HG03060 (cell line): Measurements from ENCODE around the gene HOXB4.

Experiments
- ATAC-seq: cut with Tn5 transposase; IDR thresholded peaks from one replicate; pipeline ENCODE4 v1.9.1; 2021; ENCODE audit warnings: low read depth, moderate number of reproducible peaks; ENCODE audit not compliant: unreplicated experiment

Gene HOXB4

DNA sequence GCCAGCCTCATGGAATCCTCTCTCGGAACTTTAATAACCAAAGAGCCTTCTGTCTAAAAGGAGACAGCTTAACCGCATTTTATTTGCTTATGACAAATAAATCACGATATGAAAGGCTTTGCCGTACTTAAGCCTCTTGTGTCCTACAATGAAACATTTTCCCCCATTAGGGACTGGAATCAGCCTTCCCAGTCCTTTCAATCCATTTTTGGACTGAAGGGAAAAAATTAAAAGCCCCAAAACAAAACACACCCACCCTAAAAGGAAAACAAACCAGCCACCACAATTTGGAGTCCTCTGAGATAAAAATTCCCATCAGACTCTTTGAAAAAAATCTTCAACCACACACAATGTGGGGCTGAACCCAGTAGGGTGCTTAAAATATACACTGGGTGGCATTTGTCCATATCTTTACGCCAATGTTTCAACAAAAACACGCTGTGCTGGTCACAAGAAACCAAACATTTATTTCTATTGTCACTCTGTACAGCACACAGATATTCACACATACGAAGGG lies 3.0 kb downstream of the HOXB4 start:
- no peak for ATAC-seq

DNA sequence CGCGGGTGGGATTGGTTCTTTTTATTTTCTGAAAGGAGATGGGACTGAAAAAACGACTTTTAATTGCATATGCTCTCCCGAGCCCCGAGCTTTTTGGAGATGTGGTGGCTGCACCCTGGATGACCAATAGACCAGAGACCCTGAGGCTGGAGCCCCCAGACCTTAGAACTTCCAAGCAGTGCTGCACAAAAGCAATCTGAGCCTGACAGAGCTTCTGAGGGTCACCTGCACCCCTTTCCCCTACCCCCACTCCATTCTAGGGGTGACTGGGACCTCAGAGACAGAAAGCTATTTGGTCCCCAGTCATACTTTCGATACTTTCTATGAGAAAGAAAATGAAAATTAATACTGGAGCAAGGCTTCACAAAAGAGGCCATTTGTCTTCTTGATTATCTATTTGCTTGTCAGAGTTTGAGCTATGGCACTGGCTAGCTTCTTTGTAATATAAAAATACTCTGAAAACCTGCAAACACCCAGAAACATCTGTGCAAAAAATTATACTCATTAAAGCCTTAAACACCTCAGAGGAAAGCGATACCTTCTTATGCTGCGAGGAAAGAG lies 3.6 kb downstream of the HOXB4 start:
- ATAC-seq, result no peak

DNA sequence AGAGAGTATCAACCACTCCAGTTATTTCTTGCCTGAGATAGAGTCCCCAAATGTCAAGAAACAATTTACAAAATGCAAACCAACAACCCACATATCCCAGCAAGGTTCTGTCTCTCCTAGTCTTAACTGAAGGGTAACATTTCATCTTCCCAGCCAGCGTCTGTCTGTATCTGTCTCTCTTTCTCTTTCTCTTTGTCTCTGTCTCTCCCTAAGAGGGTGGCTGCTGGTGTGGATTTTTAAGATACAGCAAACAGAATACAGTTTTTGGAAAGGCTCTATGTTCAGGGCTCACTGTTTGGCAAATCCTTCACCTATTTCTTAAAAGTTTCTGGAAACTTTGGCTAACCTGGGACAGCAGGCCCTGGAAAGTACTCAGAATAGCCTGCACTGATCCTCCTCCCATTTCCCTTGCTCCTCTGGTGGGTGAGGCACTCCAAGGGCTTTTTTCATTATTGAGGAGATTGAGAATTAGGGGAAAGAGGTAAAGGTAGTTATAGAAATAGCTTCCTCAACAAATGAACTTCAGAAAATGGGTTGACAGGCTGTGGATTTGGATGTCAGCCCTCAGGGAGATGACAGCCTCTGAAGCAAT lies 6.2 kb downstream of the HOXB4 start:
- ATAC-seq, result no peak

DNA sequence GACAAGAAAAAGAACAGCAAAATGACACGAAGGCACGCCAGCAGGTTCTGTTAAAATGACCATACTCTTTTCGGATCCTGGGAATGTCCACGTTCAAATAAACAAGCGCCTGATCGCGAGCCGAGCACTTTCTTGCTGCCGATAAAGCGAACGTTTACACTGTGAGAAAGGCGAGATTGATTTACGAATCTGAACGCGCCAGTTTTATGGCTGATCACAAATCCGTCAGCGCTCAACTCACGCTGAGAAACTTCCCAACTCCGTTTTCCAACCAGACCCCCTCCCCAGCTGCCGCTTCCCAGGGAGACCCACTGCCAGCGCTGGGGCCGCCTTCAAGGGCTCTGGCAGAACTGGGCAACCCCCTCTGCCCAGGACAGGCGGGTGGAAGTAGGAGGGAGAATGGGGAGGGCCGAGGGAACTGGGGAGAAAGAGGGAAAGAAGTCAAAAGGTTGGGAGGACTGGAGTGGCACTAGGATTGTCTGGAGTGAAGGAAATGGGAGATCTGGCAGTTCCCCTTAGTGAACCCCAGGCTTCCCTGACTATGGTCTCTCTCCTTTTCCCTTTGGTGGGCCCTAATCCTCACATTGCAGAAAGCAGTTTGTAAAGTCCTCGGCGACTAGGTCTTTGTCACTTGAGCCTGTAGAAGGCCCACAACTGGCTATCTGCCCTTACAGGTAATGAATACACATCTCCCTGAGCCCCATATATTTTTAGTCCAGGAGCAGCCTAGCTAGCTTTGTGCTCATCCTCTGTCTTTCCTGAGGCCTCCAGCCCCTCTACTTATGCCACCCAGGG lies 6.9 kb downstream of the HOXB4 start:
- ATAC-seq, result no peak

DNA sequence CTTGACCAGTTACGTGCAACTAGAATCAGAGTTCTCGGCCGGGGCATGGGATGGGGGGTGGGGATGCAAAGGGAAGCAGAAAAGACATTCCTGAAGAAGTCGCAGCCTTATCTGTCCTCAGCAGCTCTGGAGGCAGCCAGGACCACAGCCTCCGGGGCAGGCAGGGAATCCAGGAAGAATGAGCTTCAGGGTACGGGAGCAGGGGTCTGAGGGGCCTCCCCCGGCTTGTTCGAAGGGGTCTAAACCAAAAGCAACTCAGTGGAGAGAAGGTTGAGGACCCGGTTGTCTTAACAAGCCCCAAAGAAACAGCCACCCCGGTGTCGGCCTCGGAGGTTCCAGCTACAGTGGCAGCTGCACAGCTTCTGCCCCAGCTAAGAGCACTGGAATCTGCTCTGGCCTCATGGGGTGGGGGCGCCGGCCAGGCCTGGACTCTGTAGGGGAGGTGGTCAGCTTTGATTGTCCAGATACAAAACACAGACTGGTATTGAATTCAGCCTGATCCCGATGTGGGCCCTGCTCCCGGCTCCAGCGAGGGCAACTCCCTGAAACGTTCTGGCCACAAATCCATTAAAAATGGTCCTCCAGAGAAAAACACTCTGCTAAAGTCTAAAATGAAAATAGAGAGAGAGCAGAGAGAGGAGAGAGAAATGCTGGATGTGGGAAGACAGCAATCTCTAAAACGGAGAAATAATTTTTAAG lies 7.7 kb downstream of the HOXB4 start:
- no peak for ATAC-seq

DNA sequence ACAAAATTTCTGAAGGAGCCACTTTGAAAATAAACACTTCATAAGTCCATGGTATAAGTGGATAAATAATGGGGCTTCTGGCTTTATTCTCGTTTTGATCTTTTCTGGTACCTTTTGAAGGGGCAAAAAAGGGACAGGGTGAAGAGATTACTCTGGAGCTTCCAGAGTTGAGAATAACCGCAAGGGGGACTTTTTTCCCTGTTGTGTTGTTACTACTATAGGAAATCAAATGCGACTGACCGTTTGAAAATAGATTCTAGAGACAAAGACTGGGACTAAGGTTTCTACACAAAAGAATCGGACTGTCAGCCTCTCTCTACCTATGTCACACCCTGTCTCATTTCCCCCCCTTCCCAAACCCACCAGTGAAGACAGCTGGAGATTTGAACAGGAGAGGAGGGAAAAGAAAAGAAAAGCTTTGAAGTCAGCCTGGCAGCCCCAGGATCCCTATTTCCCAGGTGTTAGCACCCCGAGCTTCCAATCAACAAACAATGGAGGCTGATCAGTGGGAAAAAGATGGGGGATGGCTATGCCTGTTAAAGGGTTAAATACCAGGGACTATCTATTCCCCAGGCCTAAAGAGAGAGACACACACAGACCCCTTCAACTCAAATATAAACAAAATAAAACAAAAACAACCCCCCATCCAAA lies 8.4 kb downstream of the HOXB4 start:
- no peak for ATAC-seq

DNA sequence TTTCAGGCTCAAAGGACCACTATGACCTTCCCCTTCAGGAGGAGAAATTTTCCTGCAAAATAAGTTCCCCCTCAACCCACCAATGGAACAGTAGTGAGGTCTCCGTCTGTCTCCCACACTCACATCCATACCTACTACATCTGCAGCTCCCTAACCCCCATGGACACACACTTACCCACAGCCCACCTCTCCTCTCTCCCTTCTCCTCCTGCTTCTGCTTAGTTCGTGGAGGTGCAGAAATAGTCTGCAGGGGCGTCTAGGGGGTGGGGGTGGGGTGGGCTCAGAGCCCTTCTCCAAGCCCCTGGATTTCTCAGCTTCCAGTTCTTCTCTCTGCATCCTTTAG lies 8.9 kb downstream of the HOXB4 start:
- no peak for ATAC-seq

DNA sequence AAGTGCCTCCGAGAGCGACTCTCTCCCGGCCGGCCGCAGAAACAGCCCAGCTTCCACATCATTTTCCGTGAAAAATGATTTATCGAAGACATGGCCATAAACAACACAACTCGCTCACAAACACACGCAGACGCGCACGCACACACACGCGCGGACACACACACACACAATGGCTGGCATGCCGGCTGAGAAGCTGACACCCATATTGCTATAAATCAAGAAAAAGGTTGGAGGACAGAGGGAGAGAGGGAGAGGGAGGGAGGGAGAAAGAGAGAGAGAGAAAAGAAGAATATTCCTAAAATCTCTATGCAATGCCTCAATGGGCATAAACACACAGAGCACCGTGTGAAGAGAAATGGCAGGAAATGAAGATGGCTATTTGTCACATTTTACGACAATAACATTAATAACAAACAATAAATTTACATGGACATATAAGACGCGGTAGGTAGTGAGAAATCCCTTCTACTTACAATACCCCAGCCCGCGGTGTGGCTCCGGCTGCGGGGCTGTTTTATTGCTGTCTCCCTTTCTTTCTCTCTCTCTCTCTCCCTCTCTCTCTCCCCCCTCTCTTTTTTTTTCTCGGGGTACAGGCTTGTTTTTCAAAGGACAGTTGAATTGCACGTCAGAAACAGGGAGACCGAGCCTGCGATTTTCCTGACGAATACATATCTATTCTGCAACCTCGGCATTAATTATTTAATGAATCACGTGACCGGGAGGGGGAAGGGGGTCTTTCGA lies 9.5 kb downstream of the HOXB4 start:
- ATAC-seq, result no peak

DNA sequence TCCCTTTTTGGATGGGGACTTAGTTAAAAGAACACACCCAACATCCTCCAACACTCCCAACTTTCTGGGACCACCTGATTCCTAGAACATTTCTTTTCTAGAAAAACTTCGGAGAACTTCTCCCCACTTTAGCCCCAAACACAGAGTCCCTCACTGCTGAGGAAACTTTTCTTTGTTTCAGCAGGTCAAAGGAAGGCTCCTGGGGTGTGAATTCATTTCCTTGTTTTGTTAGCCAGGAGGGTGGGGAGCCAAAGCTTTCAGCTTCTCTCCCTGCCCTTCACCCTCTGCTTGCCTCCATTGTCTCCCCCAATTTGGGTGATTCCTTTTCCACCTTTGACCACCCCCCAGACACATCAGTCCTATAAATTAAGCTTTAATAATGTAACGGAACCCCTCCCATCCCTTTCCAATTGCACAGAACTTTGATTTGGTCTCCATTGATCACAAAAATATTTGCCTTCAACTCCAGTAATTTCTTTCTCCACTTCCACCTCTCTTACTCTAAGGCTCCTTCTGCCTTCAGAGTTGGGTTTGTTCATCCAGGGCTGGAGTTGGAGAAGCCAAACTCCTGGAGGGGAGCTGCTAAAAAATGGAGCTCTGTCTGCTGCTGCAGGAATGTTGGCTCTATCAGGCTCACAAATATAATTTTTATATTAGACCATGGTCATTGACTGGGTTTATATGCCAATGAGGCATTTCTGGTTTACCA lies 10.3 kb downstream of the HOXB4 start:
- no peak for ATAC-seq

DNA sequence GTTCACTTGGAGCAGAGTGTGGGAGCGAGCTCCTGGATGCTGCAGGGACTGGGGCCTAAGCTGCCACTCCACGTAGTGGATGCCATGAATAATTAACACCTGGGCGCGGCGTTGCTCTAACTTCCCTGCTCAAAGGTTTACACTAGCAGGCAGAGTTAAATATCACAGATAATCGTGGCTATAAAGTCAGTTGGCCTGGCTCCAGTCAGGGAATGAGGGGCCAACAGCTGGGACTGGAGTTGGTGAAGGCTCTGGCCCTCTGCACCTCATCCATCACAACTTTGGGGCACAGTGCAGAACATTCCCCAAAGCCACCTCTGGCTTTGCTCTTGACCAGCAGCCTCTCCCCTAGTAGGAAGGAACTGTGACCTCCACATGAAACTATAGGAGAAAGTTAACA lies 10.9 kb downstream of the HOXB4 start:
- ATAC-seq, result no peak

DNA sequence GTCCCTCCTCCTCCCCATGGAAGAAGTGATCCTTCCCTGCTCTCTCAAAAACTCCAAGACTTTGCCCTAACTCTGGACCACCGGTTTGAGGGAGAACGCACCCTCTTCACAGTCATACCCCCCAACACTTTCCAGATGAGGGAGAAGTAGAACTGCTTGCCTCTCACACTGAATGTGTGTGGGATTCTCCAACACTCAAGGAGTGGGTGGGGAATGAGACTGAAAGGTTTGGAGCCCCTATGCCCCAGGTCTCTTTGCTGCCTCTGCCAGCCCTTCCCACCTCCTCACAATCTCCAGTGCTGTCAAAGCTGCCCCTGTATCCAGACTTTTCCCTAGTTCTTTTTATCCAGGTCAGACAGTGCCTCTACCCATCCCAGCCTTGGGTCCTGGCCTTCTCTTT lies 11.4 kb downstream of the HOXB4 start:
- ATAC-seq, result no peak

DNA sequence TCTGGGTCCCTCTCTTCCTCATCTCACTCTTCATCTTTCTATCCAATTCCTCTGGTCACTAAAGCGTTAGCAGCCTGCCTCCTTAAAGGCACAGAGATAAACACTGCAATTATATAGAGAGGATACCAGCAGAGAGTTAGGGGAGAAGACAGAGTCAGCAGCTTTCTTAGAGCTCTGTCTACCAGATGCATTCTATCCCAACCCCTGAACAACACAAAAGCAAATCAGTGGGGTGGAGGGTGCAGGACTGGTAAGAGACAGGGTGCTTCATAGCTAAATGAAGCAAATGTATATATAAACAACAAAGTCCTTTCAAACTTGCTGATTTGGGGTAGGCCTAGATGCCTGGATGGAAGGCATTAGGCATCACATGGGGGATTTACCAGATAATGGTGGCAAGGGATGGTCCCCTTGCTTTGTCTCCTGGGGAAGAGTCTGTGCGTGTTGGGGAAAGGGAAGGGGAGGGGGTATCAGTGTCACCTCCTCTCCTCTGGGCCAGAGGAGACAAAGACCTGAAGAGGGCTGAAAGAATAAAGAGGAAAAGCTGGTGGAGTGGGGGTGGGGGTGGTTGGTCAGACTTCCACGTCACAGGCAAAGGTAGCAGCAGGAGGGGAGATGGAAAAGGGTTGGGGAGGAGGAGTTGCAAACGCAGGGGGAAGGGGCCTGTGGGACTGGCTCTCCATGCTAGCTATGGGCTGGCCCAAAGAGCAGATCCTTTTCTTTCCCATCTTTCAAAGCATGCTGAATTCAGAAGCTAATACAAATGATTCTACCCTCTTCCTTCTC lies 12.0 kb downstream of the HOXB4 start:
- ATAC-seq, result no peak

DNA sequence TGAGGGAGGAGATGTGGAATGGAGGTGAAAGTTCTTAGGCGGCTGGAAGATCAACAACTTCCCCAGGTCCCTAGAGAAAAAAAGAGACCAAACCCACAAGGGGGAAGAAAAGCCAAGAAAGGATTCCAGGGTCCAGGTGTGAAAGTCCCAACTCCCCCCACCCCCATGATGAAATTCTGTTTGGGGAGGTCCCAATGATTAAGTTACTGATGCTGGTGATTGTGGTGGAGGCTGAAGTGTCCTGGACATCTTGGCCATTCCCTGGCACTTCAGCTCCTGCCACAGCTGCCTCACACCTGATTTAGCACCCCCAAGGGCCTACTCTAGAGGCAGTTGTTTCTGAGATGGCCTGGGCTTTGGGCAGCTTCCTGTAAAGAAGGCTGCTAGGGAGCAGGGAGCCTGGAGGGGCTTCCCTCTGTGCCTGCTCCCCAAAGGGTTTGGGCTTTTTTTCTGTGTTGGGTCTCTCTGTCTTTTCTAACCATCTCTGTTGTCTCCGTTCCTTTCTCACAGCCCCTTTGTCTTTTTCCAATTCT lies 13.1 kb downstream of the HOXB4 start:
- no peak for ATAC-seq

DNA sequence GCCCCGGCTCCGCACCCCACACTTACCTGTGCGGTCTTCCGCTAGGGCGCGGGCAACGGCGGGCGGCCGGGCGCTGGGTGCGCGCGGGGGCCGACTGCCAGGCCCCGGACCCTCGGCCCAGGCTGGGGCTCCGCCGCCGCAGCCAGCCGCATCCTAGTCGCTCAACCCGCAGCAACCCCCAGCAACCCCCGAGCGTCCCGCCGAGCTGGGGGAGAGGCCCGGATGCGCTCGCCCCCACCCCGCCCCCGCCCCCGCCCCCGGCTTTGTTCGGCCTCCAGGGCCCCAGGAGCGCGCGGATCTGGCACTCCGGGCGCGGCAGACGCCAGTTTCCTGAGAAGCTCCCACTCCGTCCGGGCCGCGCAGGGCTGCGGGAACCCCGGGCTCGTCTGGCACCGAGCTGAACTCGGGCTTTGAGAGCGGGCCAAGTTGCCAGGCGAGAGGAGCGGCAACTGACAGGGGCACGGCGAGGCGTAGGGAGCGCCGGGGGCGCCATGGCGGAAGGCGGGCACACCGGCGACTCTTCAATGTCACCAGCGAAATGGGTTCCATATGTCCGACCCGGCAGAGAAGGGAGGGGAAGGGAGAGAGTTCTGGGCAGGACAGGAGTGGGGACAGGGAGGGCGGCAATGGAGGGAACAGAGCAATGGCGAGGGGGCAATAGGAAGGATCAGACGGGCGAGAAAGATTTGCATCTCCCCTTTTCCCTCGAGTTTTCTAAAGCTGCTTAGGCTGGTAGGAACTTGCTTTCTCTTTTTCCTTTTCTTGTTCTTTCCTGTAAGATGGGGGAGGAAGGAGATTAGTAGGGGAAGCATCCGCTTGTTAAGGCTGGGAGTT lies 13.7 kb downstream of the HOXB4 start:
- no peak for ATAC-seq

DNA sequence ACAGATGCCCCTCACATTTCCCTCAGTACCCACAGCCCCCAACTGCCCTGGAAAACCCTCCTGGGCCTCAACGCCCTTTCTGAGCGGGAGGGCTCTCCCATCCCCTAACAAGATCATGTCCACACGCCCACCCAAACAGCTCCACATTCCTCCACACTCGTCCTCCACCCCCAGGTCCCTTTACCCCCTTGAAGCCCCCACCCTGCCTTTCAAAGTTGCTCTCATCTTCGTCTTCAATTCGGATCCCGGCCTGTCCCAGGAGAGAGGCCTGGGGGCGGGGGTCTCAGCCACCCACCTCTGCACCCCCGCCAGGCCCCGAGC lies 14.3 kb downstream of the HOXB4 start:
- no peak for ATAC-seq

DNA sequence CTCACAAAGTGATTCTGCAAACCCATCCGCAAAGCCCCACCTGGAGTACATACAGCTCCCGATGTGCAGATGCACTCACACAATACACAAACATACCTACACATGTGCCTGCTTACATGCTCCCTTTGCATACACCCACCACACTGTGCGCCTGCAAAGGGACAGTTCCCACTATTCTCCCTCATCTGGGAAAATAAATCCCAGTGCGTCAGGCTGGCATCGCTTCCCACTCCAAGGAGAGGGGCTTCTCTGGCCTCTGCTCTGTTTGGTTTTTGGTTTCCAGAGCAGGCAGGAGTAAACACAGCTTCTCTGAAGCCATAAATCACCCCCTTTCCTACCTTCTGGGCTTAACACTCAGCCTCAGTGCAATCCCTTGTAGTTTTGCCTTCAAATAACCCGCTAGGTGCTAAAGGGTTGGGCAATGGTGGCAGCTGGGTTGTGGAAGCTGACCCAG lies 14.7 kb downstream of the HOXB4 start:
- ATAC-seq, result no peak

DNA sequence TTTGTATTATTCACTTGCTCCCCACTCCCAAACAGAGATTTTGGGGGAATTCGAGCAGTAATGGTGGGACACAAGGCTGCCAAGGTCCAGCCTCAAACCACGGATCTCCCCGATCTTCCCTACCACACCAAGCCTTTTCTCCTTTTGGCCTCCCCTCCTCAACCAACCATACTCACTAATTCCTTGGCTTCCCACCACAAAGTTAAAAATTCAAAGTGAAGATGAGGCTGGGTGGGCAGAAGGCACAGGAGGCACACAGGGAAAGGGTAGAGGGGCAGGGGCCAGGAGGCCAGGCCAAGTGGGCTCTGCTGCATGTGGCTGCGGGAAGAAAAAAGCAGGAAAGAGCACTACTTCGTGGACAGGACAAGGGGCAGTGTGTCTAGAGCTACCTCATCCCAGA lies 15.2 kb downstream of the HOXB4 start:
- no peak for ATAC-seq
